ENCODE data around the gene DCTD.

The DCTD gene

DNA sequence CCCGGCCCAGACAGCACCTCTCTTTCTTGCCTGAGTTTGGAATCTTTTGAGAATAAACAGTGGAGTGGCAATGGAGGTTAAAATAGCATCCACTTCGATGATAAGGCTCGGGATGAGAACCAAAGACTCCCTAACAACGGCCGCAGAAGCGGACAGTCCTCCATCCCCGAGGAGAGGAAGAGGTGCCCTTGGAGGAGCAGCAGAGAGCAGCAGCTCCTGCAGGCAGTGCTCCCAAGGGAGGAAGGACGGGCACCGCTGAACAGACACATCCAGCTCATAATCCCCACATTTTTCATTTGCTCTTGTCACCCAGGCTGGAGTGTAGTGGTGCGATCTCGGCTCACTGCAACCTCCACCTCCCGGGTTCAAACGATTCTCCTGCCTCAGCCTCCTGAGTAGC lies 61.3 kb downstream of the DCTD start:
- intact Hi-C loops (cut with DNase I; ENCODE audit: low total_unique reads) = no loop called here
- peaks cover 0 to 13% (median 10%) of the 10 kb centered on the region in 3 donors for H3K9me3 ChIP-seq

DNA sequence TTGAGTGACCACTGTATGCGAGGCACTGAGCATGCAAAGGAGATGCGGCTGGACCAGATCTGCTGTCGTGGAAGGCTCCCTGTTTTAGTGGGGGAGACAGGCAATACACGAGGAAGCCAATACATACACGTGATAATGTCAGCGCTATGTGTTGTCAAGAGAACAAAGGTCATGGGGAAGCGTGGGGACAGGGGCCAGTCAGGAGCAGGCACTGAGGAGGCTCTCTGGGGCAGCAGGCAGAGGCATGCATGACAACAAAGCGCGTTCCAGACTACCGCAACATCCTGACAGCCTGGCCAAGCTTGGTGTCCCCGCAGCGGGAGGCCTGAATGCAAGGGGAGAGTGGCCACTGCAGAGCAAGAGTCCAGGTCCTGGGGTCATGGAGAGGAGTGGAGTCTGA lies 61.9 kb downstream of the DCTD start:
- Histone ChIP-seq H3K27ac (no peak overlapping the region), H3K27me3 (no peaks in the 10 kb centered on the region), H3K36me3 (no peaks in the 10 kb centered on the region), H3K4me1 (no peaks in the 10 kb centered on the region), H3K9me3 (peaks cover 0 to 13% (median 10%) of the 10 kb centered on the region in 3 donors), H3K4me3 (no peak overlapping the region)
- DNase-seq = no peak
- intact Hi-C loops (cut with DNase I; ENCODE audit: low total_unique reads) = no loop called here
- TF ChIP-seq, protein P1, sequence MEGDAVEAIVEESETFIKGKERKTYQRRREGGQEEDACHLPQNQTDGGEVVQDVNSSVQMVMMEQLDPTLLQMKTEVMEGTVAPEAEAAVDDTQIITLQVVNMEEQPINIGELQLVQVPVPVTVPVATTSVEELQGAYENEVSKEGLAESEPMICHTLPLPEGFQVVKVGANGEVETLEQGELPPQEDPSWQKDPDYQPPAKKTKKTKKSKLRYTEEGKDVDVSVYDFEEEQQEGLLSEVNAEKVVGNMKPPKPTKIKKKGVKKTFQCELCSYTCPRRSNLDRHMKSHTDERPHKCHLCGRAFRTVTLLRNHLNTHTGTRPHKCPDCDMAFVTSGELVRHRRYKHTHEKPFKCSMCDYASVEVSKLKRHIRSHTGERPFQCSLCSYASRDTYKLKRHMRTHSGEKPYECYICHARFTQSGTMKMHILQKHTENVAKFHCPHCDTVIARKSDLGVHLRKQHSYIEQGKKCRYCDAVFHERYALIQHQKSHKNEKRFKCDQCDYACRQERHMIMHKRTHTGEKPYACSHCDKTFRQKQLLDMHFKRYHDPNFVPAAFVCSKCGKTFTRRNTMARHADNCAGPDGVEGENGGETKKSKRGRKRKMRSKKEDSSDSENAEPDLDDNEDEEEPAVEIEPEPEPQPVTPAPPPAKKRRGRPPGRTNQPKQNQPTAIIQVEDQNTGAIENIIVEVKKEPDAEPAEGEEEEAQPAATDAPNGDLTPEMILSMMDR (IDR thresholded peaks at IDR 0.05) = no peak

More for the DNA sequence above, 61.3 kb downstream of the DCTD start:
- no peak overlapping the region for H3K4me3 ChIP-seq
- H3K4me1 ChIP-seq = no peaks in the 10 kb centered on the region
- no peak overlapping the region for H3K27ac ChIP-seq
- H3K27me3 ChIP-seq = no peaks in the 10 kb centered on the region
- H3K36me3 ChIP-seq = no peaks in the 10 kb centered on the region
- no peak for DNase-seq
- TF ChIP-seq, protein P1 (IDR thresholded peaks at IDR 0.05) = no peak

DNA sequence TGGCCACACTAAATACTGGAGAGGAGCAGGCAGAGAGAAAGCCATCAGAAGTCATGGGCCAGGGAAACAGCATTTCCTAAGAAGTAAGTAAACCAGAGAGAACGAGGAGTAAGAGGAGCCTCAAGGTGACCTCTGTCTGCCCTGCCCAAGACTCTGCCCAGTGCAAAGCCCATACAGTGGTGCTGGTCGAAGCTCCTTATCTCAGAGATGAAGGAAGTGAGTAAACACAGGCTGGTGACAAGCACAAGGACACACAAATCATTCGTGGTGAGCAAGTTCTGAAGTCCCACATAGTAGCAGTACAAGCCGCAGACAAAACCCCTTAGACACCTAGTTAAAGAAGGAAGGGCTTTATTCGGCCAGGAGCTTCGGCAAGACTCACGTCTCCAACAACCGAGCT lies 62.7 kb downstream of the DCTD start:
- H3K4me1 ChIP-seq = no peaks in the 10 kb centered on the region
- intact Hi-C loops (cut with DNase I; ENCODE audit: low total_unique reads) = no loop called here
- no peak overlapping the region for H3K27ac ChIP-seq
- H3K9me3 ChIP-seq = peaks cover 0 to 13% (median 10%) of the 10 kb centered on the region in 3 donors
- no peaks in the 10 kb centered on the region for H3K36me3 ChIP-seq
- TF ChIP-seq, protein P1 (IDR thresholded peaks at IDR 0.05) = no peak
- no peak for DNase-seq
- H3K27me3 ChIP-seq = no peaks in the 10 kb centered on the region
- no peak overlapping the region for H3K4me3 ChIP-seq

DNA sequence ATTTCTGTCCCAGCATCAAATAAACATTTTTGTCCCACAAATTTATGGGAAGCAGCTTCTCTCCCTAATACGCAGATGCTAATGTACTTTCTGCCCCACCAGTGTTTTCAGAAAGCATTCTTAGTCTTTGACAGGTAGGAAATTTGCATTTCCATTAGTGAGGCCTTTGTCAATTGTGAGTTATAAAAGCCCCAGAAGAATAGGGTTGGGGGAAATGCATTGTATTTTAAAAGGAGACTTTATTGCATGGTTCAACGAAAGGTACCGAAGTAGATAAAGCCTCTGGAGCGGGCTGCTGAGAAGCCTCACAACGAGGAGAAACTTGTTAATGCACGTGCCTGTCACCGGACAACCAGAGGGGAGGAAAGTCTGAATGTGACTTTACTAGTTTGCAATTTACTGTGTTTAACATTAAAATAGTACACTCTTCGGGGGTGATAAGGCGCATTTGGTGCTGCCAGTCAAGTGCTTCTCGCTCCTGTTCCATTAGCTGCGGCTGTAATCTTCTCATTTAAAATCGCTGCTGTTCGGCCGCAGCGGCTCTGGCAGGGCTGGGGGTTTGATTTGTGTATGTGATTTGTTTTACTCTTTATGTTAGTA lies 63.4 kb downstream of the DCTD start:
- H3K27ac ChIP-seq = no peak overlapping the region
- peaks cover 0 to 13% (median 10%) of the 10 kb centered on the region in 3 donors for H3K9me3 ChIP-seq
- H3K4me3 ChIP-seq = no peak overlapping the region
- intact Hi-C loops (cut with DNase I; ENCODE audit: low total_unique reads) = no loop called here
- DNase-seq = no peak
- H3K4me1 ChIP-seq = no peaks in the 10 kb centered on the region
- H3K27me3 ChIP-seq = no peaks in the 10 kb centered on the region
- TF ChIP-seq, protein P1 (IDR thresholded peaks at IDR 0.05) = no peak
- H3K36me3 ChIP-seq = no peaks in the 10 kb centered on the region

DNA sequence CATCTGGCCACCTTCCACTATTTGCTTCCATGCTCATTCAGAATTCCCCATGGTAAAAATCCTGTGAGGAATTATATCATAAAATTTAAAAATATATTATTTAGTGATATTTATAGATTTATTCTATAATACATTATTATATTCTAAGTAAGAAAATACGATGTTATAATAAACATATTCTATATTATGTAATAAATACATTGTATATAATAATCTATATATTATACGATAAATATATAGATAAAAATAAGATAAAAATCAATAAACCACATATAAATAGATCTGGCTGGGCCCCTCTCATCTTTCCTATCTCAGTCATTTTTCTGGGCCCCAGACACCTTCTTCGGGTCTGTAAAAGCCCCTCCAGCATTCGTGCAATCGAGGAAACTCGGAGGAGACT lies 68.5 kb downstream of the DCTD start:
- Histone ChIP-seq H3K4me3 (no peak overlapping the region), H3K27me3 (no peaks in the 10 kb centered on the region), H3K36me3 (no peaks in the 10 kb centered on the region), H3K27ac (no peak overlapping the region), H3K9me3 (peaks cover 0 to 8% (median 5%) of the 10 kb centered on the region in 3 donors), H3K4me1 (no peaks in the 10 kb centered on the region)
- intact Hi-C loops (cut with DNase I; ENCODE audit: low total_unique reads) = no loop called here
- TF ChIP-seq, protein P1 (IDR thresholded peaks at IDR 0.05) = no peak
- no peak for DNase-seq

Measured in tibial artery (tissue), 4 donors.